Measurements from ENCODE around the gene KRTAP19-3.

KRTAP19-3 gene

GRCh38 chr21:30491963-30492428 is at the start of gene KRTAP19-3:
TSS of gene KRTAP19-3 (minus strand) at chr21:30492013. CDS start at chr21:30491957, 56 bp downstream.
- no peaks in the 10 kb centered on the region for H3F3A ChIP-seq (ENCODE audit: low read depth)
- no peak for TF ChIP-seq CTCF (conservative IDR thresholded peaks at IDR 0.05; ENCODE audit: low read length)
- no peak for TF ChIP-seq EZH2phosphoT487 (IDR thresholded peaks at IDR 0.05; ENCODE audit: borderline replicate concordance)
- peaks cover 2% of the 10 kb centered on the region; the same call in 1 of the 2 replicates for H3K9me3 ChIP-seq (ENCODE audit: insufficient read depth, low read depth, low read length)
- no peaks in the 10 kb centered on the region for H3K27me3 ChIP-seq (ENCODE audit: insufficient read depth, low read length, poor library complexity, severe bottlenecking)
- H3K9ac ChIP-seq (ENCODE audit: low read depth, low read length, poor library complexity, severe bottlenecking) = no peak within 1 kb of the TSS
- H3K4me1 ChIP-seq (ENCODE audit: insufficient read depth, low read length, poor library complexity, severe bottlenecking) = no peaks in the 10 kb centered on the region
- no peak within 1 kb of the TSS for H2AFZ ChIP-seq (ENCODE audit: low read length)
- no peak within 1 kb of the TSS for H3K4me2 ChIP-seq (ENCODE audit: low read depth, low read length, poor library complexity, severe bottlenecking)
- no peaks in the 10 kb centered on the region for H3K79me2 ChIP-seq (ENCODE audit: insufficient read depth, low read length)
- no peaks in the 10 kb centered on the region for H4K20me1 ChIP-seq (ENCODE audit: insufficient read depth, low read length, poor library complexity, severe bottlenecking)
- H3K36me3 ChIP-seq (ENCODE audit: insufficient read depth, low read length) = no peaks in the 10 kb centered on the region
- no peak within 1 kb of the TSS for H3K4me3 ChIP-seq (ENCODE audit: low read length, poor library complexity, severe bottlenecking)
- H3K9me2 ChIP-seq (replicated peaks; ENCODE audit: low read depth, low read length) = no peaks in the 10 kb centered on the region

GRCh38 chr21:30518876-30519275 is 27.1 kb upstream of the KRTAP19-3 start:
- Histone ChIP-seq H3K4me1 (ENCODE audit: insufficient read depth, low read length, poor library complexity, severe bottlenecking) (no peaks in the 10 kb centered on the region), H2AFZ (ENCODE audit: low read length) (no peak overlapping the region), H3K36me3 (ENCODE audit: insufficient read depth, low read length) (no peaks in the 10 kb centered on the region), H3K27me3 (ENCODE audit: insufficient read depth, low read length, poor library complexity, severe bottlenecking) (no peaks in the 10 kb centered on the region), H3K9me3 (ENCODE audit: insufficient read depth, low read depth, low read length) (no peaks in the 10 kb centered on the region), H3K4me3 (ENCODE audit: low read length, poor library complexity, severe bottlenecking) (no peak overlapping the region), H3K4me2 (ENCODE audit: low read depth, low read length, poor library complexity, severe bottlenecking) (no peak overlapping the region), H3K9ac (ENCODE audit: low read depth, low read length, poor library complexity, severe bottlenecking) (no peak overlapping the region), H3K9me2 (replicated peaks; ENCODE audit: low read depth, low read length) (no peaks in the 10 kb centered on the region), H3K79me2 (ENCODE audit: insufficient read depth, low read length) (no peaks in the 10 kb centered on the region), H4K20me1 (ENCODE audit: insufficient read depth, low read length, poor library complexity, severe bottlenecking) (no peaks in the 10 kb centered on the region), H3F3A (ENCODE audit: low read depth) (no peaks in the 10 kb centered on the region)
- no peak for TF ChIP-seq CTCF (conservative IDR thresholded peaks at IDR 0.05; ENCODE audit: low read length)

- Histone ChIP-seq H3K9me2 (replicated peaks; ENCODE audit: low read depth, low read length) (no peaks in the 10 kb centered on the region), H3K9me3 (ENCODE audit: insufficient read depth, low read depth, low read length) (no peaks in the 10 kb centered on the region), H3K79me2 (ENCODE audit: insufficient read depth, low read length) (no peaks in the 10 kb centered on the region), H3K9ac (ENCODE audit: low read depth, low read length, poor library complexity, severe bottlenecking) (no peak overlapping the region), H3K36me3 (ENCODE audit: insufficient read depth, low read length) (no peaks in the 10 kb centered on the region), H3K4me3 (ENCODE audit: low read length, poor library complexity, severe bottlenecking) (no peak overlapping the region), H4K20me1 (ENCODE audit: insufficient read depth, low read length, poor library complexity, severe bottlenecking) (no peaks in the 10 kb centered on the region), H3K4me2 (ENCODE audit: low read depth, low read length, poor library complexity, severe bottlenecking) (no peak overlapping the region), H3F3A (ENCODE audit: low read depth) (no peaks in the 10 kb centered on the region), H2AFZ (ENCODE audit: low read length) (no peak overlapping the region), H3K4me1 (ENCODE audit: insufficient read depth, low read length, poor library complexity, severe bottlenecking) (no peaks in the 10 kb centered on the region), H3K27me3 (ENCODE audit: insufficient read depth, low read length, poor library complexity, severe bottlenecking) (no peaks in the 10 kb centered on the region)
- TF ChIP-seq CTCF (conservative IDR thresholded peaks at IDR 0.05; ENCODE audit: low read length) (no peak), EZH2phosphoT487 (IDR thresholded peaks at IDR 0.05; ENCODE audit: borderline replicate concordance) (no peak)
Measured at GRCh38 chr21:30515681-30516080, 23.9 kb upstream of the KRTAP19-3 start.
